ENCODE results near the gene SYT4. TPM values are rescaled to one million over a fixed set of nuclear protein-coding genes. Genes with fewer than 3 reads are reported as not detected.

Gene SYT4
- total and polyA plus RNA-seq, 2 donors (not counting 3 experiments of a cell fraction or from before 2014, with no cell fraction given) = not detected

DNA sequence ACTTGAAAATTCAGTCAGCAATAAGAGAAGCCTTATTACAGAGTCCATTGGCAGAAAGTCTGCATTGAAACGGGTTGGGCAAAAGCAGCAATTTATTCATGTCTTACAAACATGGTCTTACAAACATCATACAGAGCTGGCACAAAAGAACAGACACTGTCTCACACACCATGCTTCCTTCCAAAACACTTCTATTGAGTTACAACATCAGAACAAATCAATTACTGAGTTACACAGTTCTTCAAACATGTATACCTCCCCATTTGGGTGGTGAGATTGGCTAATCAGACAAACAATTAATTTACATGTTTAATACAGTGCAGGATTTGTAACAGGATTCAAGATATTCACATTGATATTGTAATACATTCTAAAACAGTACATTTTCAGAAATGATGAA, 9.5 kb downstream of the SYT4 start:
- no peak for DNase-seq (ENCODE audit: low read depth, low spot score)
- Histone ChIP-seq H3K27ac (ENCODE audit: insufficient read depth, low read depth, low read length) (no peak overlapping the region), H3K4me2 (ENCODE audit: insufficient read depth, low read length) (no peak overlapping the region)

DNA sequence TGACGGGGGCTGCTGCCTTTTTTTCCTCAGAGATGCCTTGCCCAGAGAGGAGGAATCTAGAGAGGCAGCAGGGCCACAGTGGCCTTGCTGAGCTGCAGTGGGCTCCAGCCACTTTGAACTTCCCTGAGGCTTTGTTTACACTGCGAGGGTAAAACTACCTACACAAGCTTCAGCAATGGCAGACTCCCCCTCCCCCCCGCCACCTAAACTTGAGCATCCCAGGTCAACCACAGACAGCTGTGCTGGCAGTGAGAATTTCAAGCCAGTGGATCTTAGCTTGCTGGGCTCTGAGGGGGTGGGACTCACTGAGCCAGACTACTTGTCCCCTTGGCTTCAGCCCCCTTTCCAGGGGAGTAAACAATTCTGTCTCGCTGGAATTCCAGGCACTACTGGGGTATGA, 11.8 kb downstream of the SYT4 start:
- no peaks in the 10 kb centered on the region for H3K36me3 ChIP-seq (ENCODE audit: control insufficient read depth in 2 of 2, extremely low read depth in 1 of 2, insufficient read depth in 2 of 2, low read length in 2 of 2)
- H3K27ac ChIP-seq (ENCODE audit: insufficient read depth, low read depth, low read length) = no peak overlapping the region
- H3K27me3 ChIP-seq (ENCODE audit: control insufficient read depth in 2 of 2, insufficient read depth in 2 of 2, low read length in 2 of 2) = no peaks in the 10 kb centered on the region
- ChIA-PET CTCF (interaction anchor here (1.1 to 1.9 kb wide), 2 partner anchors 669 to 1151 kb away, joined by 3 to 5 read pairs; no protein-coding TSS in a partner anchor), POLR2A (no interaction called here)
- H3K9me3 ChIP-seq (replicated peaks; ENCODE audit: control insufficient read depth, insufficient read depth, low read length) = no peaks in the 10 kb centered on the region
- TF ChIP-seq, protein P1, sequence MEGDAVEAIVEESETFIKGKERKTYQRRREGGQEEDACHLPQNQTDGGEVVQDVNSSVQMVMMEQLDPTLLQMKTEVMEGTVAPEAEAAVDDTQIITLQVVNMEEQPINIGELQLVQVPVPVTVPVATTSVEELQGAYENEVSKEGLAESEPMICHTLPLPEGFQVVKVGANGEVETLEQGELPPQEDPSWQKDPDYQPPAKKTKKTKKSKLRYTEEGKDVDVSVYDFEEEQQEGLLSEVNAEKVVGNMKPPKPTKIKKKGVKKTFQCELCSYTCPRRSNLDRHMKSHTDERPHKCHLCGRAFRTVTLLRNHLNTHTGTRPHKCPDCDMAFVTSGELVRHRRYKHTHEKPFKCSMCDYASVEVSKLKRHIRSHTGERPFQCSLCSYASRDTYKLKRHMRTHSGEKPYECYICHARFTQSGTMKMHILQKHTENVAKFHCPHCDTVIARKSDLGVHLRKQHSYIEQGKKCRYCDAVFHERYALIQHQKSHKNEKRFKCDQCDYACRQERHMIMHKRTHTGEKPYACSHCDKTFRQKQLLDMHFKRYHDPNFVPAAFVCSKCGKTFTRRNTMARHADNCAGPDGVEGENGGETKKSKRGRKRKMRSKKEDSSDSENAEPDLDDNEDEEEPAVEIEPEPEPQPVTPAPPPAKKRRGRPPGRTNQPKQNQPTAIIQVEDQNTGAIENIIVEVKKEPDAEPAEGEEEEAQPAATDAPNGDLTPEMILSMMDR (IDR thresholded peaks at IDR 0.05; ENCODE audit: extremely low read depth in 1 of 2, insufficient read depth in 1 of 2, low read depth in 1 of 2, low read length in 2 of 2) = no peak
- no peak for TF ChIP-seq FOS (IDR thresholded peaks at IDR 0.05; ENCODE audit: borderline replicate concordance, insufficient read depth, low read length)
- TF ChIP-seq JUN (IDR thresholded peaks at IDR 0.05; ENCODE audit: borderline replicate concordance, insufficient read depth, insufficient read length, low read depth) = no peak
- no peak for TF ChIP-seq POLR2AphosphoS5 (IDR thresholded peaks at IDR 0.05; ENCODE audit: insufficient read depth, low read depth, low read length)
- no peak for TF ChIP-seq POLR2A (IDR thresholded peaks at IDR 0.05; ENCODE audit: low read depth, low read length)
- TF ChIP-seq GATA2 (IDR thresholded peaks at IDR 0.05; ENCODE audit: insufficient read depth, insufficient read length, low read depth, low read length) = no peak
- TF ChIP-seq MYC (IDR thresholded peaks at IDR 0.05; ENCODE audit: low read depth, low read length) = no peak
- TF ChIP-seq, protein P2, sequence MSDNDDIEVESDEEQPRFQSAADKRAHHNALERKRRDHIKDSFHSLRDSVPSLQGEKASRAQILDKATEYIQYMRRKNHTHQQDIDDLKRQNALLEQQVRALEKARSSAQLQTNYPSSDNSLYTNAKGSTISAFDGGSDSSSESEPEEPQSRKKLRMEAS (IDR thresholded peaks at IDR 0.05; ENCODE audit: insufficient read depth, insufficient read length) = no peak
- FAIRE-seq (no peak), DNase-seq (ENCODE audit: low read depth, low spot score) (no peak)
- dilution Hi-C loops (cut with MboI; ENCODE audit: extremely low pct_ligation_motif_present, low sequenced_read_pairs) (no loop called here), intact Hi-C loops (cut with micrococcal nuclease) (no loop called here)
- no TSS peak for BruUV-seq (replicated peaks)
- H3K9ac ChIP-seq (replicated peaks; ENCODE audit: extremely low read depth, insufficient read depth, low read length) = no peak overlapping the region
- H3K79me2 ChIP-seq (ENCODE audit: control insufficient read depth, insufficient read depth, low read length) = no peaks in the 10 kb centered on the region
- H3K9me1 ChIP-seq (replicated peaks; ENCODE audit: control insufficient read depth, extremely low read depth, insufficient read depth, low read length) = no peaks in the 10 kb centered on the region
- H3K4me1 ChIP-seq (ENCODE audit: control insufficient read depth, extremely low read depth, insufficient read depth, low read length) = no peaks in the 10 kb centered on the region
- H3K4me2 ChIP-seq (ENCODE audit: insufficient read depth, low read length) = no peak overlapping the region
- no peak overlapping the region for H2AFZ ChIP-seq (ENCODE audit: low read depth, low read length)
- no peak overlapping the region for H3K4me3 ChIP-seq (replicated peaks in 1 of 3; ENCODE audit: insufficient read depth in 1 of 3, low read depth in 1 of 3, low read length in 3 of 3)
- H4K20me1 ChIP-seq (replicated peaks; ENCODE audit: control insufficient read depth, extremely low read depth, insufficient read depth, low read length) = no peaks in the 10 kb centered on the region

More for the DNA sequence above, 9.5 kb downstream of the SYT4 start:
- BruUV-seq (replicated peaks) = no TSS peak
- no peaks in the 10 kb centered on the region for H3K27me3 ChIP-seq (ENCODE audit: control insufficient read depth in 2 of 2, insufficient read depth in 2 of 2, low read length in 2 of 2)
- no peak overlapping the region for H2AFZ ChIP-seq (ENCODE audit: low read depth, low read length)
- no peaks in the 10 kb centered on the region for H4K20me1 ChIP-seq (replicated peaks; ENCODE audit: control insufficient read depth, extremely low read depth, insufficient read depth, low read length)
- CTCF ChIA-PET = interaction anchor here (0.7 kb wide), 1 partner anchor 671 kb away, joined by 3 read pairs; no protein-coding TSS in a partner anchor
- POLR2A ChIA-PET = no interaction called here
- dilution Hi-C loops (cut with MboI; ENCODE audit: extremely low pct_ligation_motif_present, low sequenced_read_pairs) (no loop called here), intact Hi-C loops (cut with micrococcal nuclease) (no loop called here)
- H3K4me1 ChIP-seq (ENCODE audit: control insufficient read depth, extremely low read depth, insufficient read depth, low read length) = no peaks in the 10 kb centered on the region
- no peak overlapping the region for H3K9ac ChIP-seq (replicated peaks; ENCODE audit: extremely low read depth, insufficient read depth, low read length)
- no peaks in the 10 kb centered on the region for H3K36me3 ChIP-seq (ENCODE audit: control insufficient read depth in 2 of 2, extremely low read depth in 1 of 2, insufficient read depth in 2 of 2, low read length in 2 of 2)
- no peaks in the 10 kb centered on the region for H3K9me3 ChIP-seq (replicated peaks; ENCODE audit: control insufficient read depth, insufficient read depth, low read length)
- no peak overlapping the region for H3K4me3 ChIP-seq (replicated peaks in 1 of 3; ENCODE audit: insufficient read depth in 1 of 3, low read depth in 1 of 3, low read length in 3 of 3)
- TF ChIP-seq JUN (IDR thresholded peaks at IDR 0.05; ENCODE audit: borderline replicate concordance, insufficient read depth, insufficient read length, low read depth) (no peak), EZH2 (IDR thresholded peaks at IDR 0.05; ENCODE audit: borderline replicate concordance, low read depth, low read length, severe bottlenecking) (no peak), POLR2AphosphoS5 (IDR thresholded peaks at IDR 0.05; ENCODE audit: insufficient read depth, low read depth, low read length) (no peak), POLR2A (IDR thresholded peaks at IDR 0.05; ENCODE audit: low read depth, low read length) (no peak), MYC (IDR thresholded peaks at IDR 0.05; ENCODE audit: low read depth, low read length) (no peak)
- TF ChIP-seq, protein P1 (IDR thresholded peaks at IDR 0.05; ENCODE audit: extremely low read depth in 1 of 2, insufficient read depth in 1 of 2, low read depth in 1 of 2, low read length in 2 of 2) = no peak
- H3K9me1 ChIP-seq (replicated peaks; ENCODE audit: control insufficient read depth, extremely low read depth, insufficient read depth, low read length) = no peaks in the 10 kb centered on the region
- FAIRE-seq = no peak
- H3K79me2 ChIP-seq (ENCODE audit: control insufficient read depth, insufficient read depth, low read length) = no peaks in the 10 kb centered on the region
